Stimulated activated CD8-positive, alpha-beta memory T cell treated with anti-CD3 and anti-CD28 coated beads, Interleukin-12 subunit alpha, Interleukin-12 subunit beta, amount 100 ng/mL, for 1 hour (primary cell): ENCODE measurements around the gene PLA2G4D.

Source experiments
- DNase-seq: peaks from one replicate; pipeline ENCODE4 v3.0.0-alpha.2; 2020; ENCODE audit warnings: low read depth

The PLA2G4D gene

DNA sequence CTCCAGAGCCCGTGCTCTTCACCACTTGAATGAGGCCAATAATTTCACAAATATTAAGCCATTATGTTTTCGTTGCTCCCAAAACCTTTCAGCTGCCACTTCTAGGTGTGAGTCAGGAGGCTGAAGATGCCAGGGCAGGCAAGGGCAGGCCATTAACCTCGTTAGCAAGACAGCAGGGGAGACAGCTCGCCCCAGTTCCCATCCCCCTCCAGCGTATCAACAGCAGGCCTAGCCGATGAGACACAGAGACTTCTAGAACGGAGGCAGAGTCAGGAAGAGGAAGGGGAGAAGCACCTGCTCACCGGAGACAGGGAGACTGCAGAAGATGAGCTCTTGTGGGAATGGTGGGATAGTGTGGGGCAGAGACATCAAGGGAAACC, 45.6 kb downstream of the PLA2G4D start:
- no peak for DNase-seq

GRCh38 chr15:42048080-42048820, 46.1 kb downstream of the PLA2G4D start:
- no peak for DNase-seq

GRCh38 chr15:42046597-42046996, 47.8 kb downstream of the PLA2G4D start:
- DNase-seq = no peak

DNA sequence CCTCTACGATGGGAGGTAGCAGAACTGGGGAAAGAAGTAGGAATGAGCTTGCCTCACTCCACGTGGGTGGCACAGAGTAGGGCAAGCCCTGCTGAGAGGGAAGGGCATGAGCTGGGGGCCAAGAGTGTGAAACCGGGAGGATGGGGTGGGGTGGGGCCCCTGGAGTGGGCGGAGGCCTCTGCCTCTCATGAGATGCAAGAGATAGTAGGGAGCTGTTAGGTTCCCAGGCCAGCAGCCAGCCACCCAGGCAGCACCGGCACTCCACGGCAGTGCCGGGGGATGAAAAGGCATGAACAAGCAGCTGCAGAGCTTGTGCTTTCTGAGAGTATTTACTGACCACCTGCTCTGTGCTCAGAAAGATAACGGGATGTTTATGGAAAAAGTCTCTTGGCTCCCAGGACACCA, 49.1 kb downstream of the PLA2G4D start:
- no peak for DNase-seq

DNA sequence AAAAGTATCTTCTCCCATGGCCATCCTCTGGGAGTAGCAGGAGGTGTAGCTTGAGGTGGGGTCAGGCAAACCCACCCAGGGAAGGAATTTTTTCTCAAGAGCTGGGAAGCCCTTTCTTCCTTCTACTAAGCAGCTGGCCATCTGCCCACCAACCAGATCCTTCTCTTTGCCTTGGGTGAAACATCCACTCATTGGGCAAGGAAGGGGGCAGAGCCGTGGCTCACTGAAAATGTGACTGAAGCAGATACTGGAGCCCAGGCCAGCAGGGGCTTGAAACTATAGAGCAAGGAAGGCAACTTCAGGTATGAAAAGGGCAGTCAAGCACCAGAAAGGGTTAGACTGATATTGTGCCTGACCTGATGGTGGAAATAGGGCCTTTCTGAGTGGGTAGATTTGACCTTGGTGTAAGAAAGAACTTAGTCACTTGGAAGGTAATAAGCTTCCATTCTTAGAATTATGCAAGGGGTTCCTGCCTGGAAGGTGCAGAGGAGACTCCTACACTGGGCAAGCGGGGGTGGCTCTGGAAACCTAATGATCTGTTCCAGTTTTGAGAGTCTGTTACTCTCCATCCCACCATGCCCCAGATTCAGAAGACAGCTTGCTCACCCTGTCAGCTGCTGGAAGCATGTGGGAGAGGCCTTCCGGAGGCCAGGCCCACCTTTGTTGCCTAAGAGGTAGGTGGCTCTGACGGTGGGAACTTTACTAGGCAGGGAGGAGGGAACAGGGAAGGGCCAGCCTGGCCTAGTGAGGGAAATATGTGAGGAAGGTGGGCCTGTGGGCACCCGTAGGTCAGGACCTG, 51.6 kb downstream of the PLA2G4D start:
- DNase-seq = no peak

GRCh38 chr15:42038401-42038800, 56.0 kb downstream of the PLA2G4D start:
- DNase-seq = no peak

GRCh38 chr15:42037656-42038055, 56.7 kb downstream of the PLA2G4D start:
- DNase-seq = no peak

GRCh38 chr15:42036966-42037365, 57.4 kb downstream of the PLA2G4D start:
- DNase-seq = no peak

DNA sequence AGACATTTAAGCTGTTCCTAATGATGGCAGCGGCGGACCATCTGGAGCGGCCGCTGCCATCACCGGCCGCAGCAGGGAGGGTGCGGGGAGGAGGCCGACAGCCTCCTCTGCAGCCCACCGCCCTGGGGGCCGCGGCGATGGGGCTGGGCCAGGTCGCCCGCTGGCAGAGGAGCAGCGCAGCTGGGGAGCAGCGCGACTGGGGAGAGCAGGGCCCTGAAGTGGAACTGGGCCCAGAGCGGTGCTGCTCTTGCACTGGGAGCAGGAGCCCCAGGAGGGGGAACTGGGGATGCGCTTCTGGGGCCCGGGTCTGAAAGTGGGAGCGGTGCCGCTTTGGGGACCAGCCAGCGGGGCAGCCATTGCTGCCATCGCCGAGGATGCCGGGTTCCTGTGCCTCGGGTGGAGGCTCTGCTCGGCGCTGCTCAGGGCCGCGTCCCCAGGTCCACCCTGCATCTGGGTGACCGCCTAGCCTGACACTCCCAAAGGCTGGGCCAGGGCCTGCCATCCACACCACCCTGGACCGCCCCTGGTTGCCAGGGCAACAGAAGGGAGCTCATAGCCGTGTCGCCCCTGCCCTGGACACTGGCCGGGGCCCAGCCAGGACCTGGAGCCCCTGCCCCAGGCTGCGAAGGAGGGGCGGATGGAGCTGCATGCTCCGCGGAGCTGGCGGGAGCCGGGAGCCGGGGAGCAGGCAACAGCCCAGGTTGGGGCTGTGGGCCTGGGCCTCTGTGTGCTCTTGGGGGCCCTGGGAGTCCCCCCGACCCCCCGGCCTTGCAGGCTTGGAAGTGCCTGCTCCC, 58.1 kb downstream of the PLA2G4D start:
- no peak for DNase-seq

- DNase-seq = no peak
Observed at GRCh38 chr15:42035435-42035761, 59.0 kb downstream of the PLA2G4D start.

- no peak for DNase-seq
Observed at GRCh38 chr15:42034628-42035434, 59.5 kb downstream of the PLA2G4D start.

DNA sequence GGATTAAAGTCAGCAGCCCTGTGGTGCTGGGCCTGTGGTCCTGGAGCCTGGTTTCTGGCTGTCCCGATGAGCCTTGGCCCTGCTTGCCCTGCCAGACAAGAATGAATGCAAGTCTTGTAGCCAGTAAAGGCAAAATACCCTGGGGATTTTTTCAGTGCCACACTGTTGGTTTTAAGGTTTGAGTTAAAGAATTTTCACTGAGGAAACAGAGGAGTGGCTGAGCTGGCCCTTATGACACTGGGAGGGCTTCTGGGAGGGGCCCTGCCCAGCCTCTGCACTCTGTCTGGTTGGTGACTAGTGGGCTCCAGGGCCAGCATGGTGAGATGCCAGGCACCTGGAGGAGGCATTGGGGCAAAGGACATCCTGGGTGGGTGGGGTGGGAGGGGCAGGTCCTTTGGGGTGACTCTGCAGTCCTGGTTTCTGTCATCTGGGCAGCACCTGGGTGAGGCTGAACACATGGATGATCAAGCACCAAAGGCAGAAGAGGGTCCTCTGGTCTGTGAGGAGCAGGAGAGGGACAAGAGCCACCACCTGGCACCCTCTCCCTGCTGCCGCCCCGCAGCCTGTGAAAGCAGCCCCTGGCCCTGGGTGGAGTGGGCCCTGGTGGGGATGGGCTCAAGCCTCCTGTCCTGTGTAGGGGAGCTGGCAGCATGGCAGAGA, 61.0 kb downstream of the PLA2G4D start:
- DNase-seq = no peak

GRCh38 chr15:42032376-42033213, 61.8 kb downstream of the PLA2G4D start:
- no peak for DNase-seq

- no peak for DNase-seq
Observed at GRCh38 chr15:42031198-42031915, 63.0 kb downstream of the PLA2G4D start.

GRCh38 chr15:42027521-42027920, 66.8 kb downstream of the PLA2G4D start:
- no peak for DNase-seq

DNA sequence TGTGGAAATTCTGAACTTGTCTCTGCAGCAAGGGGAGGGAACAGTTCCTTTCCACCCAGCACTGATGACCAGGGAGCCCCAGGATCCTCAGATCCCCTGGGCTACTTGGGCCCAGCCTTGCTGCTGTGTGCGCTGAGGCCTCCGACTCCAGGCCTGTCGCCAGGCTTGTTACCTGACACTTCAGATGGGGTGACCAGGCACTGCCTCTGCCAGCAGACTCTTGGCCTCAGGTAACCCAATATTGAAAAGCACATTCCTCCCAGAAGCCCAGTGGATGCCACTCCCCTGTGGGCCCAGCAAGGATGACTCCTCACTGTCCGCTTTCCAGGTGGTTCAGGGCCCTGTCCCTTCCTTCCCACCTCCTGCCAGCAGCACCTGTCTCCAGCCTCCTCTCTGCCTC, 70.1 kb downstream of the PLA2G4D start:
- no peak for DNase-seq

DNA sequence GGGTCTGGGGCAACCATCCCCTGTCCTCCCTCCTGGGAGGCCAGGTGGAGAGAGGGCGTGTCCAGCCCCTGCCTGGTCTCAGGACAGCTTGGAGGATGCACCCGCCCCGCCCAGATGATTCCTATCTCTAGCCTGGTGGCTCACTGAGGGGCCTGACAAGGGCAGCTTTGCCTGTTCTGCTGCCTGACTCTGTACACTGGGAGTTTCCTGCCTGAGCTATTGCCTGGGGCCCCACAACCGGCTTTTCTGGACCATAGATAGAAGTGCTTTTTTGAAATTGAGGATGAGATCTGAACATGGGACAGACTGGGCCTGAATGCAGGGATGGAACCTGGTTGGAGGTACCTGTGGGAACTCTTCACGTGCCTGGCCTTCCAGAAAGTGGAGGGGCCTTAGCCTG, 72.8 kb downstream of the PLA2G4D start:
- DNase-seq = no peak

DNA sequence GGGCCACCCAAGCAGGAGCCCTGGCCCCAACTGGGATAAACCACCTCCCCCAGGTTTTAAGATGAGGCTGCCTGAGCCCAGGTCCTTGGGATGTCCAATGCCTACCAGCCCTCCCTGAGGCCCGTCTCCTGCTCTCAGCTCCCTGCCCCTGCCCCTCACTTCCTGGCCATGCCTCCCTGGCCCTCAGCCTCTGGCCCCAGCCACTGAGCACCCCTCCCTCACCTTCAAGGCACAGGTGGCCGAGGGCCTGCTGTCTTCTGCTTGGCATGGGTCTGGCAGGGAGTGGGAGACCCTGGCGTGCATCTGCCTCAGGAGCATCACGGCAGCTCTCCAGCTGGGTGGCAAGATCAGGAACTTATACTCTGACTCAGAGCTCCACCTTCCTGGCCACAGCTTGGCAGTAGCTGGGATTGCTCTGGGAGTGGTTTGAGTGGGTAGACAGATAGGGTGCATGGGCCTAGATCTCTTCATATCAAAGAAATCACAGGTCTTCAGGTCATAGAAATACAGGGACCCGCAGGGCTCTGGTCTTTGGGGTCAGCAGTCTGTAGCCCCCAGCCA, 73.6 kb downstream of the PLA2G4D start, which contains the start of gene PLA2G4E:
TSS of gene PLA2G4E (minus strand) at position 330 of the 561 bp plus-strand sequence. CDS start at position 318, 12 bp downstream.
- no peak for DNase-seq
